ENCODE measurements around the gene POTEG. TPM values are rescaled to one million over a fixed set of nuclear protein-coding genes. Genes with fewer than 3 reads are reported as not detected.
"Not testable (repeated sequence)": the region's sequence is repeated elsewhere in the genome, so short reads cannot be mapped to it uniquely, and the experiment has no call there.

The POTEG gene
- total RNA-seq, 2 donors from 2014 or later = not detected

DNA sequence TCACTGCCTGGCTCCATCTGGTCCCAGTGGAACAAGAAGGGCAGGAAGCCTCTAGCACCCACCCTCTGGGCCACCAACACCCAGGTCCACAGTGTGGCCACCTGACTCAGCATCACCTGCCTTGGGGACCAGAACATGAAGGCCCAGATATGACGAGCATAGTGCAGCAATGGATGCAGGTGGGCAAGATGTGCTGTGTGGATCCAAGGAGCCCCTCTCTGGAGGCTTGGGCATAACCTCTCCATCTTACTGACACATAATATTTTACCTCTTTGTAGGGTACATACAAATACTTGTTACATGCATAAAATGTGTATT is 2.9 kb upstream of the POTEG start:
- H3K27me3 Mint-ChIP-seq (ENCODE audit: insufficient read depth); H3K9ac ChIP-seq (ENCODE audit: extremely low read depth, low read length, poor library complexity, severe bottlenecking); H3K9me3 ChIP-seq (ENCODE audit: control insufficient read depth, low read length); H3K4me3 ChIP-seq (ENCODE audit: low read length); H3K27ac Mint-ChIP-seq; H3K4me1 ChIP-seq (ENCODE audit: control insufficient read depth, insufficient read depth, low read length); H3K9me3 Mint-ChIP-seq; H3K4me3 Mint-ChIP-seq; DNase-seq; H3K36me3 ChIP-seq (ENCODE audit: control insufficient read depth, insufficient read depth, low read length); H3K36me3 Mint-ChIP-seq (ENCODE audit: low read depth); H3K27ac ChIP-seq (ENCODE audit: low read depth, low read length); H3K27me3 ChIP-seq (ENCODE audit: control insufficient read depth, insufficient read depth, low read length, poor library complexity, severe bottlenecking); H3K4me1 Mint-ChIP-seq: not testable (repeated sequence)
- WGBS, 2 experiments (ENCODE audit: insufficient coverage in 1 of 2, insufficient read length in 1 of 2) = no CpG with 5 or more reads among the region's 1 CpG

DNA sequence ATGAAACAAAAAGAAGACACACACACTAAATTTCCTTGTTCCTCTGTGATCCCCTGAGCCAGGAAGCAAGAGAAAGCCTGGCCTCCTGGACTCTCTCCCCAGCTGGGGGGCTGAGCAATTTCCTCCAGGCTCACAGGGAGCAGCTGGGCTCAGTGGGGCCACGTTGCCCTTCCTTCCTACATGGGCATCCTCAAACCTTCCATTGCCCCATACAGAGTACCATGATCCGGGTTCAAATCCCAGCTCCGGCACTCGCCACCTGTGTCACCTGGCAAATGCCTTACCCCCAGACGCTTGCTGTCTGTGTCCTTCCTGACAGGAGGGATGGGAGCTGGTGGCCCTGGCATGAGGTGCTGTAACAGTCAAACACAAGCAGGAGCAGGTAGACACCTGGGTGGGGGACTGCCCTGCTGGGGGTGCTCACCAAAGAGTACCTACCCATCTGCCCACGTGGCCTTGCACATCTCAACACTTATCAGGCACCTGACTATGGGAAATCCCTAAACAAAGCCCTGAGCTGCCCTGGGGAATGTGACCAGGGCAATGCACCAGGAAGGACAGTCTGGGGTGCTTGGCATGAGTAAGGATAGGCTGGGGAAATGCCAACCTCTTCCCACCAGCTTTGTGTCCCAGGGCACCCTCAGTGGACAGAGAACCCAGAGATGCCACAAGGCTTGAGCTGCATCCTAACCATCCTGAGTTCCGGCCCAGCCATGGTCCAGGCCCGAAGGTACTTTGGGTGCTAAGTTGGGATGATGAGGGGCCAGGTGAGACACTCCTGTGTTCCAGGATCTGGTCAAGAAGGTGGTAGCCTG is 2.4 kb upstream of the POTEG start:
- WGBS, 2 experiments (ENCODE audit: insufficient coverage in 1 of 2, insufficient read length in 1 of 2) = no CpG with 5 or more reads among the region's 8 CpGs
- not testable (repeated sequence) for H3K9me3 ChIP-seq (ENCODE audit: control insufficient read depth, low read length); H3K27me3 Mint-ChIP-seq (ENCODE audit: insufficient read depth); H3K27ac ChIP-seq (ENCODE audit: low read depth, low read length); H3K27ac Mint-ChIP-seq; H3K27me3 ChIP-seq (ENCODE audit: control insufficient read depth, insufficient read depth, low read length, poor library complexity, severe bottlenecking); DNase-seq; H3K36me3 Mint-ChIP-seq (ENCODE audit: low read depth); H3K4me1 Mint-ChIP-seq; H3K9me3 Mint-ChIP-seq; H3K4me1 ChIP-seq (ENCODE audit: control insufficient read depth, insufficient read depth, low read length); H3K36me3 ChIP-seq (ENCODE audit: control insufficient read depth, insufficient read depth, low read length); H3K4me3 ChIP-seq (ENCODE audit: low read length); H3K4me3 Mint-ChIP-seq; H3K9ac ChIP-seq (ENCODE audit: extremely low read depth, low read length, poor library complexity, severe bottlenecking)

DNA sequence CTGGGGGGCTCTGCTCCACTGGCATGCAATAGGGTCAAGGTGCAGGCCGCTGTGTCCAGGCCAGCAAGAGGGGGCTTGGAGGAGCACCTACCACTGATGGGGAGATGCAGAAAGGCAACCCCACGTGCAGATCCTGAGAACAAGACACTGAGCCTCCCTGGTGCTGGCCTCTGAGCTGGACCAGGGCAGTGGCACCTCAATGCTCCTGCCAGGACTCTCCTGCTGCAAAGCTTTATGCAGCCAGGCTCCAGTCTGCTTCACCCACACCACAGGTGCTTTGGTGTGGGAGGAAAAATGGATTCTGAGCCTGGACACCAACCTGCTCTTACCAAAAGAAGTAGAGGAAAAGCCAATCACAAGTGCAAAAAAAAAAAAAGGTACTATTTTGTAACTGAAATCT is 1.7 kb upstream of the POTEG start:
- H3K36me3 Mint-ChIP-seq (ENCODE audit: low read depth); H3K9me3 ChIP-seq (ENCODE audit: control insufficient read depth, low read length); H3K9ac ChIP-seq (ENCODE audit: extremely low read depth, low read length, poor library complexity, severe bottlenecking); H3K4me3 Mint-ChIP-seq; H3K4me3 ChIP-seq (ENCODE audit: low read length); H3K27me3 Mint-ChIP-seq (ENCODE audit: insufficient read depth); DNase-seq; H3K27ac Mint-ChIP-seq; H3K9me3 Mint-ChIP-seq; H3K36me3 ChIP-seq (ENCODE audit: control insufficient read depth, insufficient read depth, low read length); H3K27me3 ChIP-seq (ENCODE audit: control insufficient read depth, insufficient read depth, low read length, poor library complexity, severe bottlenecking); H3K27ac ChIP-seq (ENCODE audit: low read depth, low read length); H3K4me1 Mint-ChIP-seq; H3K4me1 ChIP-seq (ENCODE audit: control insufficient read depth, insufficient read depth, low read length): not testable (repeated sequence)
- WGBS, 2 experiments (ENCODE audit: insufficient coverage in 1 of 2, insufficient read length in 1 of 2) = no CpG with 5 or more reads among the region's 2 CpGs

DNA sequence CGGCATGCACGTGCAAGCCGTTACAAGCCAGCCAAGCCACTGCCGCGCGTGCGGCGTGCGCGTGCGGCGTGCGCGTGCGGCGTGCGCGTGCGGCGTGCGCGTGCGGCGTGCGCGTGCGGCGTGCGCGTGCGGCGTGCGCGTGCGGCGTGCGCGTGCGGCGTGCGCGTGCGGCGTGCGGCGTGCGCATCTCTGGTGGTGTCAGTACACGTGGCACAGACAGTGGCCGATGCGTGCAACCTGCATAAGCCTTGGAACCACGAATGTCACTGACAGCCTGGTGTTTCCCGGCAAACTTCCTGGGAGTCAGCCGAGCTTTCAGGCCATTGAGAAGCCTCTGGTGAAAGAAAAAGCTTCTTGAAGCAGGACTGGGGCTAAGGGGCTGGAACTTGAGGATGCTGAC is 750 bp upstream of the POTEG start:
- DNase-seq; H3K36me3 Mint-ChIP-seq (ENCODE audit: low read depth); H3K27ac Mint-ChIP-seq: not testable (repeated sequence)

DNA sequence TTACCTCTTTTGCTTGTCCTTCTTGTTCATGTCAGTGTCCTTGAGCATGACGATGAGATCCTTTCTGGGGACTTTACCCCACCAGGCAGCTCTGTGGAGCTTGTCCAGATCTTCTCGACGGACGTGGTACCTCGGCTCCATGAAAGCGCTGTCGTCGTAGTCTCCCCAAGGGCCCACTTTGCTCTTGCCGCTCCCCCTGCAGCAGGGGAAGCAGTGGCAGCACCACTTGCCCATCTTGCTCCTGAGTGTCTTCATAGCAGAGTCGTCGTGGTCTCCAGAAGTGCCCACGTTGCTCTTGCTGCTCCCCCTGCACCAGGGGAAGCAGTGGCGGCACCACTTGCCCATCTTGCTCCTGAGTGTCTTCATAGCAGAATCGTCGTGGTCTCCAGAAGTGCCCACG is 376 bp downstream of the POTEG start:
- not testable (repeated sequence) for DNase-seq; H3K4me3 Mint-ChIP-seq; H3K4me1 ChIP-seq (ENCODE audit: control insufficient read depth, insufficient read depth, low read length); H3K4me1 Mint-ChIP-seq; H3K36me3 Mint-ChIP-seq (ENCODE audit: low read depth); H3K9me3 Mint-ChIP-seq; H3K9ac ChIP-seq (ENCODE audit: extremely low read depth, low read length, poor library complexity, severe bottlenecking); H3K27ac ChIP-seq (ENCODE audit: low read depth, low read length); H3K27ac Mint-ChIP-seq; H3K9me3 ChIP-seq (ENCODE audit: control insufficient read depth, low read length); H3K4me3 ChIP-seq (ENCODE audit: low read length); H3K27me3 Mint-ChIP-seq (ENCODE audit: insufficient read depth); H3K36me3 ChIP-seq (ENCODE audit: control insufficient read depth, insufficient read depth, low read length); H3K27me3 ChIP-seq (ENCODE audit: control insufficient read depth, insufficient read depth, low read length, poor library complexity, severe bottlenecking)
- WGBS, 2 experiments (ENCODE audit: insufficient coverage in 1 of 2, insufficient read length in 1 of 2) = 72% methylated on average over 6 of the region's 16 CpGs; no CpG with 5 or more reads in 1 of the 2 experiments

More for the DNA sequence above, 750 bp upstream of the POTEG start:
- not testable (repeated sequence) for H3K9me3 ChIP-seq (ENCODE audit: control insufficient read depth, low read length); H3K27me3 Mint-ChIP-seq (ENCODE audit: insufficient read depth); H3K9me3 Mint-ChIP-seq; H3K36me3 ChIP-seq (ENCODE audit: control insufficient read depth, insufficient read depth, low read length); H3K4me1 Mint-ChIP-seq; H3K4me1 ChIP-seq (ENCODE audit: control insufficient read depth, insufficient read depth, low read length); H3K27me3 ChIP-seq (ENCODE audit: control insufficient read depth, insufficient read depth, low read length, poor library complexity, severe bottlenecking); H3K4me3 ChIP-seq (ENCODE audit: low read length); H3K27ac ChIP-seq (ENCODE audit: low read depth, low read length); H3K4me3 Mint-ChIP-seq; H3K9ac ChIP-seq (ENCODE audit: extremely low read depth, low read length, poor library complexity, severe bottlenecking)
- WGBS, 2 experiments (ENCODE audit: insufficient coverage in 1 of 2, insufficient read length in 1 of 2) = 89% methylated on average over 16 to 24 of the region's 53 CpGs

DNA sequence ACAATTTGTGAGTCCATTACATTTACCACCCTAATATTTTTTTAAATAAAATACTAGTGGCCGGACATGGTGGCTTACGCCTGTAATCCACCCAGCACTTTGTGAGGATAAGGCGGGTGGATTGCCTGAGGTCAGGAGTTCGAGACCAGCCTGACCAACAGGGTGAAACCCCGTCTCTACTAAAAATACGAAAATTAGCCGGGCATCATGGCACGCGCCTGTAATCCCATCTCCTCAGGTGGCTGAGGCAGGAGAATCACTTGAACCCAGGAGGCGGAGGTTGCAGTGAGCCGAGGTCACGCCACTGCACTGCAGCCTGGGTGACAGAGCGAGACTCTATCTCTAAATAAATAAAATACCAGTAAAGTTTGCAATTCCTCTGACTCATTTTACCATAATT is 25.6 kb downstream of the POTEG start:
- H3K27ac ChIP-seq (ENCODE audit: low read depth, low read length); H3K4me1 Mint-ChIP-seq; DNase-seq; H3K4me1 ChIP-seq (ENCODE audit: control insufficient read depth, insufficient read depth, low read length); H3K9ac ChIP-seq (ENCODE audit: extremely low read depth, low read length, poor library complexity, severe bottlenecking); H3K4me3 Mint-ChIP-seq; H3K36me3 ChIP-seq (ENCODE audit: control insufficient read depth, insufficient read depth, low read length); H3K9me3 ChIP-seq (ENCODE audit: control insufficient read depth, low read length); H3K36me3 Mint-ChIP-seq (ENCODE audit: low read depth); H3K4me3 ChIP-seq (ENCODE audit: low read length); H3K27ac Mint-ChIP-seq; H3K27me3 ChIP-seq (ENCODE audit: control insufficient read depth, insufficient read depth, low read length, poor library complexity, severe bottlenecking); H3K9me3 Mint-ChIP-seq; H3K27me3 Mint-ChIP-seq (ENCODE audit: insufficient read depth): not testable (repeated sequence)
- WGBS, 2 experiments (ENCODE audit: insufficient coverage in 1 of 2, insufficient read length in 1 of 2) = 76 to 85% methylated on average over 6 of the region's 13 CpGs

DNA sequence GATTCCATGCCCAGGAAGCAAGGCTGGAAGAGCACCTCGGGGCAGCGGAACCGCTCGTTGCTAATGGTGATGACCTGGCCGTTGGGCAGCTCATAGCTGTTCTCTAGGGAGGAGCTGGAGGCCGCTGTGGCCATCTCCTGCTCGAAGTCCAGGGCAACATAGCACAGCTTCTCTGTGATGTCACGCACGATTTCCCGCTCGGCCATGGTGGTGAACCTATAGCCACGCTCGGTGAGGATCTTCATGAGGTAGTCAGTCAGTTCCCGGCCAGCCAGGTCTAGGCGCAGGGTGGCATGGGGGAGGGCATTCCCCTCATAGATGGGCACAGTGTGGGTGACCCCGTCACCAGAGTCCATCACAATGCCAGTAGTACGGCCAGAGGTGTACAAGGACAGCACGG is 32.0 kb downstream of the POTEG start:
- not testable (repeated sequence) for H3K9ac ChIP-seq (ENCODE audit: extremely low read depth, low read length, poor library complexity, severe bottlenecking); H3K9me3 ChIP-seq (ENCODE audit: control insufficient read depth, low read length); H3K4me3 ChIP-seq (ENCODE audit: low read length); H3K4me3 Mint-ChIP-seq; H3K27me3 ChIP-seq (ENCODE audit: control insufficient read depth, insufficient read depth, low read length, poor library complexity, severe bottlenecking); H3K27me3 Mint-ChIP-seq (ENCODE audit: insufficient read depth); H3K36me3 Mint-ChIP-seq (ENCODE audit: low read depth); H3K27ac Mint-ChIP-seq; H3K4me1 ChIP-seq (ENCODE audit: control insufficient read depth, insufficient read depth, low read length); H3K36me3 ChIP-seq (ENCODE audit: control insufficient read depth, insufficient read depth, low read length); H3K9me3 Mint-ChIP-seq; DNase-seq; H3K27ac ChIP-seq (ENCODE audit: low read depth, low read length); H3K4me1 Mint-ChIP-seq
- whole genome bisulfite sequencing, 2 experiments (ENCODE audit: insufficient coverage in 1 of 2, insufficient read length in 1 of 2) = 89% methylated on average over 9 of the region's 18 CpGs; no CpG with 5 or more reads in 1 of the 2 experiments
